ENCODE results near the gene P2RX3.

Gene P2RX3

GRCh38 chr11:57310091-57310490, 28.1 kb upstream of the P2RX3 start:
- no peak for DNase-seq

GRCh38 chr11:57310630-57311086, 27.5 kb upstream of the P2RX3 start:
- DNase-seq, result no peak

GRCh38 chr11:57311109-57311936, 26.8 kb upstream of the P2RX3 start:
- DNase-seq, result peak; percentile 42

GRCh38 chr11:57312511-57313021, 25.6 kb upstream of the P2RX3 start:
- DNase-seq, result no peak

GRCh38 chr11:57313071-57313787, 24.9 kb upstream of the P2RX3 start:
- DNase-seq, result no peak

GRCh38 chr11:57313788-57314135, 24.4 kb upstream of the P2RX3 start:
- DNase-seq, result no peak

- DNase-seq, result no peak
These were observed 23.8 kb upstream of the P2RX3 start for GRCh38 chr11:57314221-57314973.

- DNase-seq, result no peak
These were observed 22.7 kb upstream of the P2RX3 start for GRCh38 chr11:57315491-57315890.

- DNase-seq, result no peak
These were observed 22.1 kb upstream of the P2RX3 start for GRCh38 chr11:57316017-57316416.

GRCh38 chr11:57318178-57318577, 20.0 kb upstream of the P2RX3 start:
- no peak for DNase-seq

- DNase-seq, result no peak
These were observed 18.0 kb upstream of the P2RX3 start for GRCh38 chr11:57320067-57320718.

GRCh38 chr11:57320719-57321387, 17.3 kb upstream of the P2RX3 start:
- no peak for DNase-seq

GRCh38 chr11:57321388-57322255, 16.5 kb upstream of the P2RX3 start:
- DNase-seq, result no peak

GRCh38 chr11:57322256-57323166, 15.6 kb upstream of the P2RX3 start:
- DNase-seq, result no peak

GRCh38 chr11:57323167-57323854, 14.8 kb upstream of the P2RX3 start:
- no peak for DNase-seq

GRCh38 chr11:57323855-57324153, 14.3 kb upstream of the P2RX3 start:
- DNase-seq, result no peak

GRCh38 chr11:57324154-57324885, 13.8 kb upstream of the P2RX3 start:
- DNase-seq, result no peak

GRCh38 chr11:57324886-57325734, 13.0 kb upstream of the P2RX3 start, which contains the start of gene TNKS1BP1:
Gene TNKS1BP1, minus strand, starts transcription at chr11:57324952. Its CDS starts 3,067 bp downstream, at chr11:57321885.
- DNase-seq, result peak; percentile 91

Data from CD4-positive, alpha-beta T cell treated with Interferon gamma for 1 hour (primary cell).